ENCODE measurements around the gene RNF39. TPM values are rescaled to one million over a fixed set of nuclear protein-coding genes. Genes with fewer than 3 reads are reported as not detected.

Gene RNF39
- total and polyA plus RNA-seq, 2 of the 13 experiments (the other 11 are each of a cell fraction or from before 2014, with no cell fraction given), result 0.13 to 1.8 TPM

- TF ChIP-seq PRDM15 (CRISPR knock-in tag; IDR thresholded peaks at IDR 0.05) (peak; percentile 97), ZNF749 (CRISPR knock-in tag; IDR thresholded peaks at IDR 0.05; ENCODE audit: borderline replicate concordance) (0 out of 2 replicates have a peak, but pooled peaks have one; percentile 63), TAF1 (CRISPR knock-in tag; IDR thresholded peaks at IDR 0.05) (peak; percentile 39; the same call in 1 of the 2 replicates), FOXA1 (IDR thresholded peaks at IDR 0.05) (0 out of 2 replicates have a peak, but pooled peaks have one; percentile 20), FOXA1 (CRISPR knock-in tag; IDR thresholded peaks at IDR 0.05) (peak; percentile 76; the same call in 1 of the 2 replicates), ZNF331 (CRISPR knock-in tag; IDR thresholded peaks at IDR 0.05) (peak; percentile 69; the same call in 1 of the 2 replicates), BATF2 (CRISPR knock-in tag; IDR thresholded peaks at IDR 0.05) (0 out of 2 replicates have a peak, but pooled peaks have one; percentile 18), ZSCAN25 (CRISPR knock-in tag; IDR thresholded peaks at IDR 0.05) (peak; percentile 64; the same call in 1 of the 2 replicates), REL (CRISPR knock-in tag; conservative IDR thresholded peaks at IDR 0.05) (peak; percentile 85), PLRG1 (conservative IDR thresholded peaks at IDR 0.05) (no peak), SMAD1 (CRISPR knock-in tag; IDR thresholded peaks at IDR 0.05; ENCODE audit: borderline replicate concordance, low read depth) (0 out of 2 replicates have a peak, but pooled peaks have one; percentile 63), DR1 (CRISPR knock-in tag; IDR thresholded peaks at IDR 0.05) (no peak), ZNF33A (CRISPR knock-in tag; IDR thresholded peaks at IDR 0.05; ENCODE audit: borderline replicate concordance) (peak; percentile 76; the same call in 1 of the 2 replicates), ZNF775 (CRISPR knock-in tag; IDR thresholded peaks at IDR 0.05; ENCODE audit: borderline replicate concordance) (peak; percentile 56; the same call in 1 of the 2 replicates), STAT6 (CRISPR knock-in tag; IDR thresholded peaks at IDR 0.05; ENCODE audit: borderline replicate concordance) (peak; percentile 87; the same call in 1 of the 2 replicates), ZNF205 (CRISPR knock-in tag; IDR thresholded peaks at IDR 0.05) (peak; percentile 74), ETV6 (CRISPR knock-in tag; conservative IDR thresholded peaks at IDR 0.05) (0 out of 2 replicates have a peak, but pooled peaks have one; percentile 56), MAF1 (CRISPR knock-in tag; IDR thresholded peaks at IDR 0.05; ENCODE audit: borderline replicate concordance) (no peak), RELA (CRISPR knock-in tag; IDR thresholded peaks at IDR 0.05) (peak; percentile 24; the same call in 1 of the 2 replicates), ZNF275 (CRISPR knock-in tag; IDR thresholded peaks at IDR 0.05; ENCODE audit: borderline replicate concordance) (peak; percentile 59; the same call in 1 of the 2 replicates), FLYWCH1 (CRISPR knock-in tag; IDR thresholded peaks at IDR 0.05) (0 out of 2 replicates have a peak, but pooled peaks have one; percentile 79)
Measured at GRCh38 chr6:30100585-30101443, 25.2 kb upstream of the RNF39 start (continued).

Data from HepG2 (cell line).